Articular chondrocyte of knee joint (primary cell): ENCODE data around the gene MIER2. TPM values are rescaled to one million over a fixed set of nuclear protein-coding genes. Genes with fewer than 3 reads are reported as not detected.

Source experiments
- total RNA-seq: library from RNA; depleted of rRNA; stranded (reverse); fragments of >200 nt; gene quantifications from 2 replicates; pipeline ENCODE4 v1.2.3, GENCODE V29; 2012

Gene MIER2
- 6.5 and 6.9 TPM in 2 replicates for total RNA-seq

GRCh38 chr19:344625-345319 is at the start of gene MIER2:
Gene MIER2 (minus strand): TSS chr19:344796. CDS start chr19:344782, 14 bp downstream.

GRCh38 chr19:291006-291521 is 53.5 kb downstream of the MIER2 start, which contains the start of gene PLPP2:
Gene PLPP2 (minus strand): TSS chr19:291403. CDS start chr19:291336, 67 bp downstream.

Other genes starting within 250 kb of the MIER2 start
- not detected in 2 replicates for gene OR4F17, start 237.7 kb downstream of the MIER2 start, total RNA-seq
- 0.11 and 0.13 TPM in 2 replicates for gene PLPP2, start 53.4 kb downstream of the MIER2 start, total RNA-seq
- gene C2CD4C, start 64.4 kb upstream of the MIER2 start, total RNA-seq = not detected in 2 replicates
- 0.39 and 1.4 TPM in 2 replicates for gene SHC2, start 116.2 kb upstream of the MIER2 start, total RNA-seq
- 0.11 and 0.13 TPM in 2 replicates for gene MADCAM1, start 151.7 kb upstream of the MIER2 start, total RNA-seq
- 25.5 and 29.0 TPM in 2 replicates for gene TPGS1, start 162.7 kb upstream of the MIER2 start, total RNA-seq
- 27.1 and 28.5 TPM in 2 replicates for gene CDC34, start 187.0 kb upstream of the MIER2 start, total RNA-seq
- not detected in 2 replicates for gene GZMM, start 199.3 kb upstream of the MIER2 start, total RNA-seq
- 245 and 254 TPM in 2 replicates for gene BSG, start 227.8 kb upstream of the MIER2 start, total RNA-seq
- gene HCN2, start 245.1 kb upstream of the MIER2 start, total RNA-seq = 0.76 and 0.91 TPM in 2 replicates